Sigmoid colon (tissue), 7 donors: Measurements from ENCODE around the gene MT1F. TPM values are rescaled to one million over a fixed set of nuclear protein-coding genes. Genes with fewer than 3 reads are reported as not detected.
"Not testable (repeated sequence)": the region's sequence is repeated elsewhere in the genome, so short reads cannot be mapped to it uniquely, and the experiment has no call there.

Source experiments
- DNase-seq: peaks from one replicate; pipeline ENCODE4 v3.0.0-alpha.2; 2019
- H3K27ac ChIP-seq, 4 donors: fragments of 200-600 bp; sonication (generic); one replicate each; pipeline ENCODE4 v1.5.1; 2016 to 2019; ENCODE audit warnings: mild to moderate bottlenecking in 1 of 4
- H3K27me3 ChIP-seq, 3 donors: fragments of 200-600 bp; sonication (generic); one replicate each; pipeline ENCODE4 v1.5.1; 2019; ENCODE audit warnings: mild to moderate bottlenecking in 1 of 3
- H3K36me3 ChIP-seq, 4 donors: fragments of 200-600 bp; sonication (generic); one replicate each; pipeline ENCODE4 v1.5.1; 2016 to 2019
- H3K4me1 ChIP-seq, 4 donors: fragments of 200-600 bp; sonication (generic); one replicate each; pipeline ENCODE4 v1.5.1; 2017 to 2019
- H3K4me3 ChIP-seq, 4 donors: fragments of 200-600 bp; sonication (generic); one replicate each; pipeline ENCODE4 v1.5.1; 2017 to 2019; ENCODE audit warnings: mild to moderate bottlenecking in 2 of 4, moderate library complexity in 1 of 4
- H3K9me3 ChIP-seq, 4 donors: fragments of 200-600 bp in 3 of 4; sonication (generic) in 3 of 4; one replicate each; pipeline versions ENCODE4 v1.5.1 to v1.6.1; 2013 to 2019
- EP300 ChIP-seq, 4 donors: sonication (generic); formaldehyde crosslinking; IDR thresholded peaks; one replicate each; pipeline ENCODE4 v1.6.1; 2017; ENCODE audit warnings: antibody characterized with exemption in 4 of 4
- POLR2A ChIP-seq, 2 donors: fragments of 450-650 bp; IDR thresholded peaks; one replicate each; pipeline ENCODE4 v1.6.1; 2016; ENCODE audit warnings: antibody characterized with exemption in 2 of 2, mild to moderate bottlenecking in 2 of 2, moderate library complexity in 2 of 2
- POLR2AphosphoS5 ChIP-seq, 4 donors: sonication (generic); formaldehyde crosslinking; IDR thresholded peaks; one replicate each; pipeline ENCODE4 v1.6.1; 2017; ENCODE audit warnings: antibody characterized with exemption in 4 of 4
- WGBS, 2 donors: extraction: QIAGEN DNeasy Blood & Tissue Kit; methylation state at CpG; one replicate each; pipeline ENCODE4 v1.1.7; 2013; 5-methylcytosine and 5-hydroxymethylcytosine counted together
- intact Hi-C: fragments of 100-400 bp; cut with DNase I; formaldehyde crosslinking; loops from one replicate; pipeline ENCODE4 v1.15.1; 2023
- polyA plus RNA-seq, 3 donors: library from polyadenylated mRNA; stranded (reverse); fragments of 200-250 nt; gene quantifications; one replicate each; pipeline ENCODE4 v1.2.3, GENCODE V29; 2013
- total RNA-seq, 4 donors: library from RNA; depleted of rRNA; stranded (reverse); fragments of >200 nt; gene quantifications; one replicate each; pipeline ENCODE4 v1.1.0, GENCODE V29; 2016
- TF ChIP-seq, protein P1 (sequence below), 4 experiments: fragments of 450-650 bp in 3 of 4; fragments of 200-600 bp in 1 of 4; IDR thresholded peaks; one replicate each; pipeline ENCODE4 v1.5.1; 2016 to 2019; ENCODE audit warnings: antibody characterized with exemption in 4 of 4, mild to moderate bottlenecking in 3 of 4, moderate library complexity in 2 of 4
- donor health status: healthy with polysubstance abuse.
- donor health status: Bipolar disorder and iron deficiency.
- donor health status: healthy.

MT1F gene
- total and polyA plus RNA-seq, 7 donors = 0.71 to 117 (median 3.1) TPM

DNA sequence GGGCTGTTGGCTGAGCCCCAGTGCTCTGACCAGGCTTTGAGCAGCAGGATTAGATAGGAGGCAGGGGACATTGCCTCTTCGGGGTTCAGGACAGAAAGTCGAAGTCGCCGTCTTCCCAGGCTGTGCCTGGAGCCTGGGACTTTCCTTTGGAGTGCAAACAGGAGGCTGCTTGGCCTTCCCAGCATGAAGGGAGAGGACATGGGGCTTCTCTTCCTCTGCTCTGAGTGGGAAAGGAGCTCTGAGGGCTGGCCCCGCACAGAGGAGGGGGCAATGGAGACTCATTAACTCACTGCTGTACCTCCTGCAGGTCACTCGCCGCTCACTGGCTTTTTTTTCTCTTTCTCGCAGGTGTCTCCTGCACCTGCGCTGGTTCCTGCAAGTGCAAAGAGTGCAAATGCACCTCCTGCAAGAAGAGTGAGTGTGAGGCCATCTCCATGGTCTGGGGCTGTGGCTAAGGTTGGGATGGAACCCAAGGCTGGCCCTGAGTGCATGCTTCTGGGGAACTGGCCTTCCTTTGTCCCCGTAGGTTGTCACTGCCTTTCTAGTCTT is 642 bp downstream of the MT1F start:
- Histone ChIP-seq H3K4me1 (peaks cover 0 to 24% (median 16%) of the 10 kb centered on the region in 4 donors), H3K4me3 (peak overlapping the region in 2 of 4 donors; percentile 44 to 50), H3K36me3 (no peaks in the 10 kb centered on the region), H3K27ac (peak overlapping the region in 1 of 4 donors; percentile 49), H3K27me3 (peaks cover 5 to 68% (median 30%) of the 10 kb centered on the region in 3 donors), H3K9me3 (no peaks in the 10 kb centered on the region)
- WGBS, 2 donors = 16 to 29% methylated on average over 10 of the region's 10 CpGs
- TF ChIP-seq POLR2A (IDR thresholded peaks at IDR 0.05) = no peak
- no peak for TF ChIP-seq EP300 (IDR thresholded peaks at IDR 0.05)
- TF ChIP-seq, protein P1, sequence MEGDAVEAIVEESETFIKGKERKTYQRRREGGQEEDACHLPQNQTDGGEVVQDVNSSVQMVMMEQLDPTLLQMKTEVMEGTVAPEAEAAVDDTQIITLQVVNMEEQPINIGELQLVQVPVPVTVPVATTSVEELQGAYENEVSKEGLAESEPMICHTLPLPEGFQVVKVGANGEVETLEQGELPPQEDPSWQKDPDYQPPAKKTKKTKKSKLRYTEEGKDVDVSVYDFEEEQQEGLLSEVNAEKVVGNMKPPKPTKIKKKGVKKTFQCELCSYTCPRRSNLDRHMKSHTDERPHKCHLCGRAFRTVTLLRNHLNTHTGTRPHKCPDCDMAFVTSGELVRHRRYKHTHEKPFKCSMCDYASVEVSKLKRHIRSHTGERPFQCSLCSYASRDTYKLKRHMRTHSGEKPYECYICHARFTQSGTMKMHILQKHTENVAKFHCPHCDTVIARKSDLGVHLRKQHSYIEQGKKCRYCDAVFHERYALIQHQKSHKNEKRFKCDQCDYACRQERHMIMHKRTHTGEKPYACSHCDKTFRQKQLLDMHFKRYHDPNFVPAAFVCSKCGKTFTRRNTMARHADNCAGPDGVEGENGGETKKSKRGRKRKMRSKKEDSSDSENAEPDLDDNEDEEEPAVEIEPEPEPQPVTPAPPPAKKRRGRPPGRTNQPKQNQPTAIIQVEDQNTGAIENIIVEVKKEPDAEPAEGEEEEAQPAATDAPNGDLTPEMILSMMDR (IDR thresholded peaks at IDR 0.05) = no peak
- TF ChIP-seq POLR2AphosphoS5 (IDR thresholded peaks at IDR 0.05) = no peak
- intact Hi-C loops = no loop called here
- no peak for DNase-seq

DNA sequence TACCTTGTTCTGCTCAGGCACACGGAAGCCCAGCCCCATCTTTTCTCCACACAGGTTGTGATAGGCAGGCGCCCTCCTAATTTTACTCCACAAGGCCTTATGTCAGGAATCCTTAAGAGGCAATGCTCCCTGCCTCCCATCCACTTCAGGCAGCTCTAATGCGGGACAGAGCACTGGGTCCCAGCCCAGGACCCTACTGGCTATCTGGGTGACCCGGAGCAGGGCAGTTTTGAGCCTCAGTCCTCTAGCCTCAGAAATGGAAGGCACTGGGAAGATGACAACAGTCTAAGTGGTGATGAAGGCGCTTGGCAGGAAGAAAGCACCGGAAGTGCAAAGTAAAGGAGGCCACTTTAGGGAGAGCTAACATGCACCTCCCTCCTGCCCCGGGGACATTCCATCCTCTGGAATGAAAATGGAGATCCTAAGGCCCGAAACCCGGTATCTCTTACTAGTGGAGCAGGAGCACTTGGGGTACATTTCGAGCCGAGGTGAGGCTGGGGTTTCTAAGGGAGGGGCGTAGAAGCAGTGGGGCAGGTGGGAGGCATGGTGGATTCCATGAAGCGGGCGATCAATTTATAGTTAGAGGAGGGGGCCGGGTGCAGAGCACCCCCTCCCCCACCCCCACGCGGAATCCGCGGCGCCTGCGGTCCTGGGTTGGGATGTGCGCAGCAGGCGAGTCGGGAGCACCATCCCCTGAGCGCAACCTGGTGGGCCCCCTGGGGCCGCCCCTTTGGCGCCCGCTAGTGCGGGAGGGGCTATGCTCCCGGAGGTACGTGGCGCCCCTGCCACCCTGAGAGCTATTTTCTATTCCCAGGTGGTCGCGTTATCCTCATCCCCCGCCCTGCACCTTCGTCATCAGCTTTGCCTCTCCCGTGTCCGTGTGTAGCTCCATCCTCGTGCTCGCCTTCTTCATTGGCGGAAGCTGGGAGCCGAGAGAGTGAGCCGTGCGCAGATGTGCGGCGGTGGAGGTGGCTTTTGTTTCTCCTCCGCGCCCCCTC is 4.9 kb downstream of the MT1F start:
- no peak overlapping the region for H3K27ac ChIP-seq
- H3K27me3 ChIP-seq = peaks cover 14 to 99% (median 62%) of the 10 kb centered on the region in 3 donors
- no peaks in the 10 kb centered on the region for H3K36me3 ChIP-seq
- WGBS, 2 donors = 20 to 43% methylated on average over 48 of the region's 48 CpGs
- intact Hi-C loops = no loop called here
- H3K4me3 ChIP-seq = no peak overlapping the region
- H3K4me1 ChIP-seq = peaks cover 0 to 20% (median 13%) of the 10 kb centered on the region in 4 donors
- TF ChIP-seq, protein P1 (IDR thresholded peaks at IDR 0.05) = no peak
- TF ChIP-seq EP300 (IDR thresholded peaks at IDR 0.05) (no peak), POLR2A (IDR thresholded peaks at IDR 0.05) (no peak), POLR2AphosphoS5 (IDR thresholded peaks at IDR 0.05) (no peak)
- no peak for DNase-seq
- H3K9me3 ChIP-seq = no peaks in the 10 kb centered on the region

DNA sequence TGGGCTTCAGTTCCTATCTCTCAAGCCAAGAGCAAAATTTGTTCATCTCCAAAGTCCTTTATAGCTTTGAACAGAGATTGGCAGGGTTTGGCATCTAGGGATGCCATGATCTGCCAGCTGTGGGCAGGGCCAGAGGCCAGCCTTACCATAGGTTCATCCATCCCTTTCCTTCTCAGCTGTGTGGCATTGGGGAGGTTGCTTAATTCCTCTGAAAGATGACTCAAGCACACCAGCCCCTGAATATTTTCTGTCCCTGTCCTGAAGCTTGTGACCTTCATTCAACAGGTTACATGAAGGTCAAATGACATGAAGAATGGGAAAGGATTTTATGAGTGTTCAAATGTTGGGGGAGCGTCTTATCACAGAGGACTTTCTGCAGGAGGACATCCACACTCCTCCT is 6.7 kb downstream of the MT1F start:
- Histone ChIP-seq H3K4me3 (no peak overlapping the region), H3K27me3 (peaks cover 14 to 99% (median 69%) of the 10 kb centered on the region in 3 donors), H3K36me3 (no peaks in the 10 kb centered on the region), H3K27ac (no peak overlapping the region), H3K4me1 (peaks cover 0 to 19% (median 17%) of the 10 kb centered on the region in 4 donors), H3K9me3 (no peaks in the 10 kb centered on the region)
- 95 to 96% methylated on average over 1 of the region's 1 CpG for WGBS, 2 donors
- intact Hi-C loops = no loop called here
- DNase-seq = no peak
- TF ChIP-seq POLR2AphosphoS5 (IDR thresholded peaks at IDR 0.05) (no peak), POLR2A (IDR thresholded peaks at IDR 0.05) (no peak), EP300 (IDR thresholded peaks at IDR 0.05) (no peak)
- TF ChIP-seq, protein P1 (IDR thresholded peaks at IDR 0.05) = no peak

DNA sequence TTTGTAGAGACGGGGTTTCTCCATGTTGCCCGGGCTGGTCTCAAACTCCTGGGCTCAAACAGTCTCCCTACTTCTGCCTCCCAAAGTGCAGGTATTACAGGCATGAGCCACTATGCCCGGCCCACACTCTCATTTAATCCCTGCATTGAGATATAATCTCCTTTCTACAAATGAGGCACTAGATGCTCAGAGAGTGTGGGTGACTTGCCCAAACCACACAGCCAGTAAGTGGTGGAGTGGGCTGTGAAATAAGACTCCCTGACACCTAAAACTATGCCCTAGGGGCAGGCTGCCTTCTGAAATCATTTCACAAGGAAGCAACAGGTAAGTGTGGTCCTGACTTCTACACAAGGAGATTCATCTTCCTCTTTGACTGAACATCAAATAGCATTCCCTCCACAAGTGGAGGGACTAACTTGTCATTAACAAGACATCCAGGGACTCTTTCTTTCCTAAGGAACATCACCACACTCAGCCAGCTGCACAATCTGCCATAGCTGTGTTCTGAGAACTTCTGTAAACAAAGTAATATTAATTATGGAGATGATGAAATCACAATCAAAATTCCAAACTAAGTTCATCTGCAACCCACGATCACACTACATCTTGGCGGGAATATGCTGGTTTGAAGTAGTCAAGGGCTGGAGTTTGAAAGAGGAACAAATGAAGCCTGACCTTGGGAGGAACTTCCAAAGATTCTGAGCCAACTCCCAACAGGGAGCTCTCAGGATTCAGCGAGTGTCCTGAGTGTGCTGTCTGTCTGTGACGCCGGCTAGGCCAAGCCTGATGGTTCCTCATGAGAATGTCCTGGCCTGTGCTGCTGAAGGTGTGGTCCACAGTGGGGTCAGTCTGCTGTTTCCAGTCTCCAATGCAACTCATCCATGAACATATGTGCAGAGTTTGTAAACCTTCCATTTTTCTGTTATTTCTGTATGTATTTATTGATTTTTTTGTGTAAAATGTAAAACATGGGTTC is 7.8 kb downstream of the MT1F start:
- Histone ChIP-seq H3K4me1 (peaks cover 0 to 24% (median 18%) of the 10 kb centered on the region in 4 donors), H3K27me3 (peaks cover 14 to 99% (median 73%) of the 10 kb centered on the region in 3 donors)
- intact Hi-C loops, DNase-seq, H3K4me3 ChIP-seq, H3K27ac ChIP-seq, H3K36me3 ChIP-seq, H3K9me3 ChIP-seq: not testable (repeated sequence)
- 77 to 79% methylated on average over 8 of the region's 8 CpGs for WGBS, 2 donors
